Astrocyte of the cerebellum (primary cell): ENCODE measurements around the gene SLC2A9.

Experiments used
- DNase-seq: peaks from one replicate; pipeline ENCODE4 v3.0.0-alpha.2; 2011; ENCODE audit warnings: low read depth
- H3K4me3 ChIP-seq: 2 replicates; pipeline ENCODE4 v1.5.1; 2011; ENCODE audit warnings: mild to moderate bottlenecking, low read depth, low read length, moderate library complexity
- CTCF ChIP-seq: IDR thresholded peaks from 2 replicates; pipeline ENCODE4 v1.5.1; 2012; ENCODE audit warnings: low read length, low read depth, moderate library complexity, mild to moderate bottlenecking; ENCODE audit errors: missing control alignments
- in situ Hi-C: cut with HindIII; loops from 2 replicates; pipeline ENCODE4 v1.10.0; 2017; ENCODE audit warnings: low sequenced_read_pairs

SLC2A9 gene

GRCh38 chr4:10029403-10029802 is 8.1 kb upstream of the SLC2A9 start:
- H3K4me3 ChIP-seq, result no peak overlapping the region
- in situ Hi-C loops, result no loop called here
- no peak for DNase-seq
- no peak for TF ChIP-seq CTCF

- no peak for TF ChIP-seq CTCF
Observed at GRCh38 chr4:10028910-10029309, 7.6 kb upstream of the SLC2A9 start.

GRCh38 chr4:10026485-10026884 is 5.2 kb upstream of the SLC2A9 start:
- DNase-seq, result no peak
- in situ Hi-C loops, result no loop called here
- no peak for TF ChIP-seq CTCF
- no peak overlapping the region for H3K4me3 ChIP-seq

More at GRCh38 chr4:10028910-10029309, 7.6 kb upstream of the SLC2A9 start:
- DNase-seq, result no peak
- in situ Hi-C loops, result no loop called here
- H3K4me3 ChIP-seq, result no peak overlapping the region

- TF ChIP-seq CTCF, result no peak
- in situ Hi-C loops, result no loop called here
- DNase-seq, result no peak
- no peak overlapping the region for H3K4me3 ChIP-seq
Observed at GRCh38 chr4:10025230-10025806, 4.0 kb upstream of the SLC2A9 start.

- no peak for DNase-seq
- H3K4me3 ChIP-seq, result no peak overlapping the region
- in situ Hi-C loops, result no loop called here
Observed at GRCh38 chr4:10024303-10024702, 3.0 kb upstream of the SLC2A9 start.

GRCh38 chr4:10023806-10024205 is 2.5 kb upstream of the SLC2A9 start:
- TF ChIP-seq CTCF, result no peak
- in situ Hi-C loops, result no loop called here
- no peak overlapping the region for H3K4me3 ChIP-seq
- DNase-seq, result no peak

More at GRCh38 chr4:10024303-10024702, 3.0 kb upstream of the SLC2A9 start:
- no peak for TF ChIP-seq CTCF
